ENCODE data around the gene IRF2.

DNA sequence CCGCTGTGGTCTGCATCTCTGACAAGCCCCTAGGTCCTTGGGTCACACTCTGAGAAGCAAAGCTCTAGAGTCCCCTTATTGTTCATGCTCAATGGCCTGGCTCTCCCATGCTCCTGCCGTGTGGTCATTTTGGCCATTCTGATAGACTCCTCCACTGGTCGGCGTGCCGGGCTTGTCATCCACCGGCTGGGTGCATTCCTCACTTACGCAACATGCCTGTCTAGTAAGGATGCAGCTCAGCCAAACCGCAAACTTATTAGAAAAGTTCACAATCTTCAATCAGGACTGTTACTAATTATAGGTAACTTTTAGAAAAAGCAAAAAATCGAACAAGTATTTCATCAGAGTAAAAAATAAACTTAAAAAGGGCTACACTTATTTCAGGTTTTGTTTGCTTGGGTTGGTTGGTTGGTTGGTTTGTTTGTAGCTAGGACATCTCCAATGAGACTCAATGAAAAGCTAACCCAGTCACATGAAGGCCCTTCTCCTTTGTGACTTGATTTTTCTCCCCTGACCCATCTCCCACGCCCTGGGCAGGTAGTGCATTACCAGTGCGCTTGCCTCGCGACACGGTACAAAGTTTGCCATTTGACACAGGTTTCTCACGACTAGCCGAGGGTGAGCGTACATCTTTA lies 41.0 kb downstream of the IRF2 start:
- TF ChIP-seq POLR2A (IDR thresholded peaks at IDR 0.05), result no peak
- TF ChIP-seq, protein P1, sequence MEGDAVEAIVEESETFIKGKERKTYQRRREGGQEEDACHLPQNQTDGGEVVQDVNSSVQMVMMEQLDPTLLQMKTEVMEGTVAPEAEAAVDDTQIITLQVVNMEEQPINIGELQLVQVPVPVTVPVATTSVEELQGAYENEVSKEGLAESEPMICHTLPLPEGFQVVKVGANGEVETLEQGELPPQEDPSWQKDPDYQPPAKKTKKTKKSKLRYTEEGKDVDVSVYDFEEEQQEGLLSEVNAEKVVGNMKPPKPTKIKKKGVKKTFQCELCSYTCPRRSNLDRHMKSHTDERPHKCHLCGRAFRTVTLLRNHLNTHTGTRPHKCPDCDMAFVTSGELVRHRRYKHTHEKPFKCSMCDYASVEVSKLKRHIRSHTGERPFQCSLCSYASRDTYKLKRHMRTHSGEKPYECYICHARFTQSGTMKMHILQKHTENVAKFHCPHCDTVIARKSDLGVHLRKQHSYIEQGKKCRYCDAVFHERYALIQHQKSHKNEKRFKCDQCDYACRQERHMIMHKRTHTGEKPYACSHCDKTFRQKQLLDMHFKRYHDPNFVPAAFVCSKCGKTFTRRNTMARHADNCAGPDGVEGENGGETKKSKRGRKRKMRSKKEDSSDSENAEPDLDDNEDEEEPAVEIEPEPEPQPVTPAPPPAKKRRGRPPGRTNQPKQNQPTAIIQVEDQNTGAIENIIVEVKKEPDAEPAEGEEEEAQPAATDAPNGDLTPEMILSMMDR (IDR thresholded peaks at IDR 0.05), result no peak

All from ovary (tissue), 3 donors.